Astrocyte (in vitro differentiated cells and primary cell): ENCODE data around the gene CDKL4.

Experiments used
- EZH2 ChIP-seq: IDR thresholded peaks from 2 replicates; pipeline ENCODE4 v1.6.1; 2012; ENCODE audit warnings: mild to moderate bottlenecking, low read length, inconsistent platforms; ENCODE audit not compliant: insufficient read depth
- TF ChIP-seq, protein P1 (sequence below): IDR thresholded peaks from 2 replicates; pipeline ENCODE4 v1.5.1; 2011; ENCODE audit warnings: low read depth, mild to moderate bottlenecking, inconsistent platforms, low read length, moderate library complexity; ENCODE audit not compliant: insufficient read depth

DNA sequence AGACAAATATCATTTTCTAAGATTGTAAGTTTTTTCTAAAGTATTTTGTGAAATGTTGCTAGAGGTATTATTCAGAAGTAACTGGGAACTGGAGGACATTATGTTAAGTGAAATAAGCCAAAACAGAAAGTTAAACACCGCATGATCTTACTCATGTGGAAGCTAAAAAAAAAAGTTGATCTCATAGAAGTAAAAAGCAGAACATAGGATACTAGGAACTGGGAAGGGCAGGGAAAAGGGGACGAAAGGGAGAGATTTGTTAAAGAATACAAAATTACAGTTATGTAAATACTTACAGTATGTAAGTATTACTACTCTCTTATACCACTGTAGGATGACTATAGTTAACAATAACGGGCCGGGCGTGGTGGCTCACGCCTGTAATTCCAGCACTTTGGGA, 46.7 kb upstream of the CDKL4 start:
- TF ChIP-seq, protein P1, sequence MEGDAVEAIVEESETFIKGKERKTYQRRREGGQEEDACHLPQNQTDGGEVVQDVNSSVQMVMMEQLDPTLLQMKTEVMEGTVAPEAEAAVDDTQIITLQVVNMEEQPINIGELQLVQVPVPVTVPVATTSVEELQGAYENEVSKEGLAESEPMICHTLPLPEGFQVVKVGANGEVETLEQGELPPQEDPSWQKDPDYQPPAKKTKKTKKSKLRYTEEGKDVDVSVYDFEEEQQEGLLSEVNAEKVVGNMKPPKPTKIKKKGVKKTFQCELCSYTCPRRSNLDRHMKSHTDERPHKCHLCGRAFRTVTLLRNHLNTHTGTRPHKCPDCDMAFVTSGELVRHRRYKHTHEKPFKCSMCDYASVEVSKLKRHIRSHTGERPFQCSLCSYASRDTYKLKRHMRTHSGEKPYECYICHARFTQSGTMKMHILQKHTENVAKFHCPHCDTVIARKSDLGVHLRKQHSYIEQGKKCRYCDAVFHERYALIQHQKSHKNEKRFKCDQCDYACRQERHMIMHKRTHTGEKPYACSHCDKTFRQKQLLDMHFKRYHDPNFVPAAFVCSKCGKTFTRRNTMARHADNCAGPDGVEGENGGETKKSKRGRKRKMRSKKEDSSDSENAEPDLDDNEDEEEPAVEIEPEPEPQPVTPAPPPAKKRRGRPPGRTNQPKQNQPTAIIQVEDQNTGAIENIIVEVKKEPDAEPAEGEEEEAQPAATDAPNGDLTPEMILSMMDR, result no peak
- TF ChIP-seq EZH2, result no peak
